HG02642 (cell line): ENCODE measurements around the gene KAT2A.
A peak's percentile ranks its signal among the peaks of the same experiment; 100 is the strongest.

Experiments
- ATAC-seq: cut with Tn5 transposase; IDR thresholded peaks from one replicate; pipeline ENCODE4 v1.9.1; 2021; ENCODE audit warnings: mild to moderate bottlenecking; ENCODE audit not compliant: unreplicated experiment, poor library complexity

KAT2A gene

GRCh38 chr17:42135664-42136653, 14.8 kb upstream of the KAT2A start:
- ATAC-seq: no peak

DNA sequence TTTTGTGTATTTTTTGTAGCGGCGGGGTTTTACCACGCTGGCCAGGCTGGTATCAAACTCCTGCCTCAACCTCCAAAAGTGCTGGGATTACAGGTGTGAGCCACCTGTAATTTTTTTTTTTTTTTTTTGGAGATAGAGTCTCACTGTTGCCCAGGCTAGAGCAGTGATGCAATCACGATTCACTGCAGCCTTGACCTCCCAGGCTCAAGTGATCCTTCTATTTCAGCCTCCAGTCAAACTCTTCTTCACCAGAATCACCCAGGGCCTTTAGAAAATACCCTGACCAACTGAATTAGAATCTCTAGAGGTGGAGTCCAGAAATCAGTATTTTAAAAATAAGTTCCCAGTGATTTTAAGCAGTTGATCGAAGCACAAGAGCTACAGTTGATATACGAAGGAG, 14.0 kb upstream of the KAT2A start:
- no peak for ATAC-seq

GRCh38 chr17:42133461-42134041, 12.4 kb upstream of the KAT2A start:
- peak; percentile 70 for ATAC-seq

- peak; percentile 39 for ATAC-seq
Measured at GRCh38 chr17:42132941-42133340, 11.8 kb upstream of the KAT2A start.

- no peak for ATAC-seq
Measured at GRCh38 chr17:42131981-42132432, 10.8 kb upstream of the KAT2A start.

- no peak for ATAC-seq
Measured at GRCh38 chr17:42131232-42131631, 10.1 kb upstream of the KAT2A start.

GRCh38 chr17:42130310-42130936, 9.3 kb upstream of the KAT2A start:
- no peak for ATAC-seq

GRCh38 chr17:42129109-42129837, 8.1 kb upstream of the KAT2A start:
- ATAC-seq: no peak

- ATAC-seq: no peak
Measured at GRCh38 chr17:42127414-42127813, 6.2 kb upstream of the KAT2A start.

DNA sequence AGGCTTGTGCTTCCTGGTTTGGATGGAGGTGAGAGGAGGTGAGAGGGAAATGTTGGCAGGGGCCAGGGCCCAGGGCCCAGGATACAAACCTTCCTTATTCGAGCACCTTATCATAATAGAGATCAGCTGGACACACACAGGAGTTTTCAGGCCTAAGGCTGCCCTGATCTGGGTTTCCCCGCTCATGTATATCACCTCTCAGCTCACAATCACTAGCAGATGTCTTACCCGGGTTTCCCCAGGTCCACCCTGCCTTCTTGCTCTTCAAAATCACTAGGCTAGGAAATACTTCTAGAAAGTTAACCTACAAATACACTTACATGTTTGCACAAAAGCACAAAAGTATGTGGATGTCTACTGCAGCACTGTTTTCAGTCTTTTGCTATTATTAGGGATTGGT, 5.7 kb upstream of the KAT2A start:
- ATAC-seq: no peak

DNA sequence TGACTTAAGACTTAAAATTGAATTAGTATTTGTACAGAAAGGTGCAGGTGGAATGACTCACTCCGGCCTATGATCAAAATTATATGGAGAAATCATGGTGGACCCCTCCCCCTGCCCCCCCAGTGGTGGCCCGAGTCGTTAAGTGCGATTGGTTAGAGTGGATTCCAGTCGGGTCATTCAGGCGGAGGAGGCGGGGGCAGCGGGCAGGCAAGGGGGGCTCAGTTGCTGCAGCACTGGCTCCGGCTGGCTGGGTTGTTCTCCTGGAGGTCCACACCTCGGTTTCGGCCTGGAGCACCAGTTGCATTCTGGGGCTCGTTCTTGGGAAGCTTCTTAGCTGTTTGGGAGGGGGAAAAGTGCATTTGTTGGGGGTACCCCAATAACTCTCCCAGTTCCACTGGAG, 4.4 kb upstream of the KAT2A start:
- no peak for ATAC-seq

- no peak for ATAC-seq
Measured at GRCh38 chr17:42124256-42124655, 3.1 kb upstream of the KAT2A start.

DNA sequence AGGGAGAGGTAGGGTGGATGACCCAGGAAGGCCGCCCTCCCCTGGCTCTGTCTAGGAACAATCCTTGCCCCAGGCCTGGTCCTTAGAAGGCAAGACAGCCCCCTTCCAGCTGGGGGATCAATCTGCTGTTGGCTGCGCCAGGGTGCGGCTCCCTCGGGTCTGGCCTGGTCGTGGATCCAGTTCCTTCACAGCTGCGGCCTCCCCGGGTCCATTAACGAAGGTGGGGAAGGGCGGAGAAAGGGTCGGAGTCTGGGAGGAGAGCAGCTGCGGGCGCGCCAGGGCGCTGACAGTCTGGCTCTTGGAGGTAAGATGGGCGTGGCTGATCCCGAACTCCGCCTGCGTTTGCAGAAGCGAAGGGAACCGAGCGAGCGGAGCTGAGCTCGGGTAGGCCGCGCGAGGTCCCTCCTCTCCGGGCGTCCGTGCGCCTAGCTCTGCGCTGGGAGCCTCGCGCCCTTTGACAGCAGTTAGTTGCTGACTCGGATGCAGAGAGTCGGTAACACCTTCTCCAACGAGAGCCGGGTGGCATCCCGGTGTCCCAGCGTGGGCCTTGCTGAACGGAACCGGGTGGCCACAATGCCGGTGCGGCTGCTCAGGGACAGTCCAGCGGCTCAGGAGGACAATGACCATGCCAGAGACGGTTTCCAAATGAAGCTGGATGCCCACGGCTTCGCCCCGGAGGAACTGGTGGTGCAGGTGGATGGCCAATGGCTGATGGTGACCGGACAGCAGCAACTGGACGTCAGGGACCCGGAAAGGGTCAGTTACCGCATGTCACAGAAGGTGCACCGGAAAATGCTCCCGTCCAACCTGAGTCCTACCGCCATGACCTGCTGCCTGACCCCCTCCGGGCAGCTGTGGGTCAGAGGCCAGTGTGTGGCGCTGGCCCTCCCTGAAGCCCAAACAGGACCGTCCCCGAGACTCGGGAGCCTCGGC, 1.5 kb upstream of the KAT2A start, which contains the start of gene HSPB9:
TSS of gene HSPB9 (plus strand) at position 434 of the 933 bp plus-strand sequence. CDS start at position 481, 47 bp downstream.
- ATAC-seq: no peak

- ATAC-seq: no peak
Measured at GRCh38 chr17:42120161-42120769, 902 bp downstream of the KAT2A start.

DNA sequence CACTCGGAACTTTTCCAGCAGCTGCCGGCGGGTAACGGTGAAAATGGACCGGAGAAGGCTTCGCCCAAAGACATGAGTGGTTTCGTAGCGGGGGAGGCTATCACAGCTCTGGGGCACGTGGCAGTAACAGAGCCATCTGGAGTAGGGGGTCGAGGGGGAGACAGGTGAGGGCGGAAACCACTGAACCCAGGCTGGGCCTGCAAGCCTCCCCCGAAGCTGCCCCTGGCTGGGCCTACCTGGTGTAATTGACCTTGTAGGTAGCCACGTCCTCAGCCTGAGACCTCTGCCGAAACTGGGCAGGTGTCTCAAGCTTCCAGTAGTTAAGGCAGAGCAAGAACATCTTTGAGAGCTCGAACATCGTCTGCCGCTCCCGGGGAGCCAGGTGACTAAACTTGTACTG, 1.9 kb downstream of the KAT2A start:
- ATAC-seq: no peak

DNA sequence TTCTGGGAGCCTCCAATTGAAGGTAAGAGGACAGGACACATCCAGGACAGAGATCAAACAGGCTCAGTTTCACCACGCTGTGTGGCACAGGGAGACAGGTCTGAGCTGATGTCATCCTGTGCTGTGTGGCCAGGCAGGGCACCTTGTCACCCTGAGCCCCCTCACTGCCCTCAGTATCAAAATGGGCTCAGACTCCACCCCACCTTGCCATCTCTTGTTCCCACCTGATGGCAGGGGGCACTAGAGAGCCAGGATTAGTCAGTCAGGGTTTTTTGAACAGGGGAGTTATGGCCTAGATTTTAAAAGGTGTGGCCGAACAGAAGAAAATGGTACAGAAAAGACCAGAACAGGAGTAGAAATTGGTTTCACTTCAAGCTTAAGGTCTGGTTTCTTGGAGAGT, 2.6 kb downstream of the KAT2A start:
- ATAC-seq: no peak

- ATAC-seq: no peak
Measured at GRCh38 chr17:42118126-42118510, 3.0 kb downstream of the KAT2A start.

DNA sequence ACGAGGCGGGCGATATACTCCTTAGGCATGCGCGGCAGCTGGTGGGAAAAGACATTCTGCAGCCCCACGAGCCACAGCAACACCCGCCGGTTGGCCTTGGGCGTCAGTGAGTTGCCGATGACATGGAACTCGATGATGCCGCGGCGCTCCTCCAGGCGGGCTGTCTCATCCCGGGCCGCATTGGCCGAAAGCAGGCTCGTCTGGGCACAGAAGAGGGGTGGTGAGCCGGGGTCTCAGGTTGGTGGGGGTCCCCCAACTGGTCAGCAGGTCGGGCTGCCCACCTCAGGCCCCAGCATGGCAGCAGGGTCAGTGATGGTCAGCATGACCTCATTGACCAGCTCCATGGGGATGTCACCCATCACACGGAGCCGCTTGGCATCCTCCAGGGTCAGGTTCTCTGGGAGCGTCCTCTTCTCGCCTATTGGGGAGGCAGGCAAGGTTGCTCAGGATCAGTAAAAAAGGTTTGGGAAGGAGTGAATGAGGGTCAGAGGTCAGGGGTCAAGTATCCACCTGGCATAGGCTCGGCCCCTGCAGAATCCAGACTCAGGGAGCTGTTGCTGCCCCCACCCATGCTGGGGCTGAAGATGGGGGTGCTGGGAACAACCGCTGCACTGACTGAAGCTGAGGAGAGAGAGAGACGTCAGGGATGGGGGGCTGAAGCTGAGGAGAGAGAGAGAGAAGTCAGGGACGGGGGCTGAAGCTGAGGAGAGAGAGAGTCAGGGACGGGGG, 3.6 kb downstream of the KAT2A start:
- ATAC-seq: no peak
